ENCODE measurements around the gene D2HGDH.
"Not testable (repeated sequence)": the region's sequence is repeated elsewhere in the genome, so short reads cannot be mapped to it uniquely, and the experiment has no call there.

D2HGDH gene

DNA sequence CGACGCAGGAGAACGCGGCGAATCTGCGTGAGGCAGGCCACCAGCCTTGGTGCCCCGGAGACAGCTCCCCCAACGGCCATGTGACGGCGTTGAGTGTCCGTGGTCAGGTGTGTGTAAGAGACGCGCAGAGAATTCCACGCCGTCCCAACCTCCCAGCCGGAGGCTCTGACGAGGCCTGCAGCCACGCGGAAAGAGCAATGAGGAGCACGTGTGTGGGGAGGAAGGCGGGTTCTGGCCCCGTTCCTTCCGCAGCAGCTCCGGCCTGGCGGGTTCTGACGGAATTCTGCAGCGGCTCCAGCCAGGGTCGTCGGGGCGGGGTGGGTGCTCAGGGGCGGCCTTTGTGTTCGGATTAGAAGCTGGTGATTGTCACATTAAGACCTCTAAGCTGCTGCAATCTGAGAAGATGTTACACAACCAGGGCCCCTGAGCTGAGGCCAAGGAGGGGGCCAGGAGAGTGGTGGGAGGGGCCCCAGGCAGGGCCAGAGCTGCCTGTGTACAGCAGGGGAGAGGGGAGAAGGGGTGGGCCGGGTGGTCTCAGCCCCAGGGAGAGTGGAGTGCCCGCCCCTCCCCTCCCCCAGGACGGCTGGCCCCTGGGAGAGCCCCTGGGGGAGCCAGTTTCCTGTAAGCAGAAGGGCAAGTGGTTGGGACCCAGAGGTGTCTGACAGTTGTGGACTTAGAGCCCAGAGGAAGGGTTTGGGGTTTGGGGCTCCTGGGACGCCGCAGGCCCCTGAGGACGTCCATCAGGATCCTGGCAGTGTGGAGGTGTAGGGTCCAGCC lies 37.0 kb downstream of the D2HGDH start:
- DNase-seq = no peak

DNA sequence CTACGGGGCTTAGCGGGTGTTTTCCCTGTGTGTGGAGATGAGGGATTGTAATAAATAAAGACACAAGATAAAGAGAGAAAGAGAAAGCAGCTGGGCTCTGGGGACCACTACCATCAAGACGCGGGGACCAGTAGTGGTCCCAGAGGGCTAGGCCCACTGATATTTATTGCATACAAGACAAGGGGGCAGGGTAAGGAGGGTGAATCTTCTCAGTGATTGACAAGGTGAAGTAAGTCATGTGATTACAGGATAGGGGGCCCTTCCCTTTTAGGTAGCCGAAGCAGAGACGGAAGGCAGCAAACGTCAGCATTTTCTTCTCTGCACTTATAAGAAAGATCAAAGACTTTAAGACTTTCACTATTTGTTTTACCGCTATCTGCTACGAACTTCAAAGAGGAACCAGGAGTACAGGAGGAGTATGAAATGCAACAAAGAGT lies 37.7 kb downstream of the D2HGDH start:
- no peak for DNase-seq

DNA sequence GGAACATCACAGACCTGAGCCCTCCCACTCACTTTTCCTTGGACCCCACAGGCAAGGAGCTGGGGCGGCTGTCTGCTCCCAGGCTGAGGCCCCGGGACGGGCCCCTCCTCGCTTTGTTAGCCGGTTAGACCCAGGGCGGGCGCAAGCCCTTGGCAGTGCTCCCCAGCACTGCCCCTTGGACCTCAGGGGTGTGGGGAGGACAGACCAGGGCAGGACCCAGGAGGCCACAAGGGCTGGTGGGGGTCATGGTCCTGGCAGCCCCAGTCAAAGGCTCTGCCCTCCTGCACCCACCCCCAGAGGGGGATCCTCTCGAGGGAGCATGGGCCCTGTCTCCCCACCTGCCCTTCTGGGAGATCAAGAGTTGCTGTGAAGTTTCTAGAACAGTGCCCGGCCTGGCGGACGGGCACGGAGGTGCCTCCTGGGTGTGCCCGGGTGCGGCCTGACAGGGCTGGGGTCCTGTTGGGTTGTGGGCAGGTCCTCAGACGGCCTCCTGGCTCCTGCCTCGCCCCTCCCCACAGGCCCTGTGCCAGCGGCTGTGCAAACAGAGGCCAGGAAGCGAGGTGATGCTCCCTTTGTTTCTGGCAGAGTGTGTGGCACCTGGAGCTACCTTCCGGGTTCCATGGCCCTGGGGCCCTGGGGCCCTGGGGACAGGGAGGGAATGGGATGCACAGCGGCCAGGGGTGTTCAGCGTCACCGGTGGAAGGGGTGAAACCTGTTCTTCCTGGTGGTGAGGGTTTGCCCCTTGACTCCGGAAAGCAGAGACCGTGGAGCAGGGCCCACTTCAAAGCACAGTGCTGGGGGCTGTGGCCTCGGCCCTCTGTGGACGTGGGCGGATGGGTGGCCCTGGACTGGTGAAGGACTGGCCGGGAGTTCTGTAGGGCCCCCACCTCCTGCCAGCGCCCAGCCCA lies 39.3 kb downstream of the D2HGDH start:
- DNase-seq = no peak

DNA sequence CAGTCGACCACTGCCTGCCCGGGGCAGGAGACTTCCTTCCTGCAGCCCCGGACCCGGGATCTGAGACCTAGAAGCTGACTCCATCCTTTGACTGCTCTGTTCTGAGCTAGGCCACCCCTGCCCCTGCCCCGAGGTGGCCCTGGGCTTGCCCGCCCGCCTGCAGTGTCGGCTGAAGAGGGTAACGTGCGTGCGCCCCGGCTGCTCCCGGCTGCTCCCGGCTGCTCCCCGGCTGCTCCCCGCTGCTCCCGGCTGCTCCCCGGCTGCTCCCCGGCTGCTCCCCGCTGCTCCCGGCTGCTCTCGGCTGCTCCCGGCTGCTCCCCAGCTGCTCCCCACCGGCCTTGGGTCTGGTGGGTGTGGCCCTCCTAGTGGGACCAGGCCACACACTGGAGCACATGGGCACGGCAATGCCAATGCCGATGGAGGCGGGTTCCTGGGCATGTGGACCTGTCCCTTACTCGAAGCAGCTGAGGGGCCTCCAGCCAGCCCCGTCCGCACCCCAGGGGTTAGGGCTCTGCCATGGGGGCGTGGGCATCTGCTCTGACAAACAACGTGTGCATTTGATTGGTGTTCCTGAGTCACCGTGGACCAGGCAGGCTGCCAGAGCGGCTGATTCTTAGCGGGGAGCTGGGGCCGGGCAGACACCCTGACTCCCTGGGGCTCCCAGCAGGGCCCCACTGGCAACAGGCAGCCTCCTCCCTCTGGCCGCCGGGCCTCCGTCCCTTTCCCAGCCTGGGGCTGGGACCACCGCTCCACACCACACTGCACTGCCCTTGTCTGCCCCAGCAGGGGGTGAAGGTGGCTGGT lies 40.2 kb downstream of the D2HGDH start:
- DNase-seq = no peak

DNA sequence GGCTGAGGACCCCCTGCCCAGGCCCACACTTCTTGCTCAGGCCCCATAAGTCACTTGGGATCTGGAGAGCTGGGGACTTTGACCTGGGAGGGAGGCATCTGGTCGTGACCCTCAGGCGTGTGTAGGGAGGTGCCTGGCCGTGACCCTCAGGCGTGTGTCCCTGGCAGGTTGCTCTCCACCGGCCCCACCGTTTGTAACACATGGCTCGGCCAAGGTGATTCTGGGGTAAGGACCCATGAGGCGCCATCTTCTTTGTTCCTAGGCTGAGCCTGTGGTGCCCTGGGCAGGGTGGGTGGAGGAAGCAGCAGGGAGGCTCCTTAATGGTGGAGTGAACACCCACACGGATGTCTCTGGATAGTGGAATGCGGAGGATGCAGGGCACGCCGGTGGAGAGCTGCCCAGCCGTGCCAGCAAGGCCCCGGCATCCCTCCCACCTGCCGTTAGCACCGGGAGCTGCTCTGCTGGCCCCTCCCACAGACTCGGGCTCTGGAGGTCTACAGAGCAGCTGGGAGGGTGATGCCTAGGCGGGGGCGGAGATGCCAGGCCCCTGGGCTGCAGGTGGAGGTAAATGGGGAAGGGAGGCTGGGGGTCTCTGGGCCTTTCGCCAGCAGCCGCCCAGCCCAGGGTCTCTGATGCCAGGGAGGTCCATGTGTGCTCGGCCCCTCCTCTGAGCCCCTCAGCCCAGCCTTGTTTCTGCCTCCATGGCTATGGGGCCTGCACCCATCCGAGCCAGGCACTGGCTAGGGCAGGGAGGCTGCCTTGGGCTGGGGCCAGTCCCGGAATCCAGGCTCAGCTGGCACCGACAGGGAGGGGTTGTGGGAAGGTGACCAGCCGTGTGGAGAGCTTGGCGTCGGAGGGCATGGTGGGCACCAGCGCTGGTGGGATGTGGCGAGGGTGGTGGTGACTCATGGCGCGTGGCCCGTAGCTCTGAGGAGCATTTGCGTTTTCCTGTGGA lies 41.1 kb downstream of the D2HGDH start:
- DNase-seq = no peak

DNA sequence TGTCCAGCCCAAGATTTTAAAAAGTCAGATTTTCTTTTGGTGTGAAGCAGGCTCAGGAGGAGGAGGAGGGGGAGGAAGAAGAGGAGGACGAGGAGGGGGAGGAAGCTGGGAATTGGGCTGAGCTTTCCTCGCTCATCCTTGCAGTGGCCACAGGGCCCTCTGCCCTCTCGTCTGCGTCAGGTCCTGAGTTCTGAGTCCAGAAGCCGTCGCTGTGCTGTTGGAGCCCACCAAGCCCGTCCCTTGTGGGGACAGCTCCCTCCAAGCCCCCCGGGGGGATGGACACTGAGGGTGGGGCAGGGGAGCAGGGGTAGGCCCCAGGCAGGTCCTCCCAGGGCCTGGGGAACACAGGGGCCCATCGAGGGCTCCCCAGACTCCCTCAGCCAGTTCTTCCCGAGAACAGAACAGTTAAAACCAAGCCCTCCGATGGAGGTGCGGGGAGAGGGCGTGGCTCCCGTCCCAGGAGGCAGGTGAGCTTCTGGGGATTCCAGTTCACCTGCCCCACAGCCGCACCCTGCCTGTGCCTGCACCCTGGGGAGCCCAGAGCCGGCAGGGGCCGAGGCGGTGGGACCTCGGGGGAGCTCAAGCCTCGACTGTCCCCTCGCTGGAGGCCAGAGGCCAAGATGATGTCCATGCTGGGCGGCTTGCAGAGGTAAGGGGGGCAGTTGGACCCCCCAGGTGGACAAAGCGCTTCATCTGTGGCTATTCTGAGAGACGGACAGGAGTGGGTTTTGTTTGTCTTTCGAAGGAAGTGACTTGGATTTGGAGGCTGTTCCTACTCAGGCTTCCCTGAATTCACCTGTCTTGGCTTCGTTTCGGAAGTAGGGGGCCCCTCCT lies 42.1 kb downstream of the D2HGDH start, which contains the start of gene GAL3ST2:
Gene GAL3ST2 (plus strand): TSS at position 487 of the 834 bp plus-strand sequence. CDS start 134 bp downstream, at position 621.
- no peak for DNase-seq

DNA sequence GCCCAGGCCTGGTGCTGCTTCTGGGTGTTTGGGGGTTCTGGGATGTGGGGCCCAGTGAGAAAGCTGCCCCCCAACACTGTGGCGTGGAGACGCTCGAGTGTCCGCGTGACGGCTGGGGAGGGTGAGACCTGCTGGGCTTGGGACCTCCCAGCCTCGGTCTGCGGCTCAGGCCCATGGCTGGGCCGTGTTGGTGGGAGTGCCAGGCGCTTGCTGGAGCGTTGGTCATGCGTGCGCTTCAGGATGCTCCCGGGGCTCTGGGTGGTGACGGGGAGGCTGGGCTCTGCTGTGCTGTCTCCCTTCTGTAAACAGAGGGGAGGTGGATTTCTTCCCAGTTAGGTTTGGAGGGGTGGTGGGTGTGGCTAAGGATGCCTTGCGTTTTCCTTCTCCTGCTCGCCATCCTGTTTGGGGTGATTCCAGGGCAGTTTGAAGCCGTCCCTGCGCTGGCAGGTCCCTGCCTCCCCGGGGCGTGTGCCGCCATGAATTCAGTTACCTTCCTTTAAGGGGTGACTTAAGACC lies 42.8 kb downstream of the D2HGDH start:
- no peak for DNase-seq

DNA sequence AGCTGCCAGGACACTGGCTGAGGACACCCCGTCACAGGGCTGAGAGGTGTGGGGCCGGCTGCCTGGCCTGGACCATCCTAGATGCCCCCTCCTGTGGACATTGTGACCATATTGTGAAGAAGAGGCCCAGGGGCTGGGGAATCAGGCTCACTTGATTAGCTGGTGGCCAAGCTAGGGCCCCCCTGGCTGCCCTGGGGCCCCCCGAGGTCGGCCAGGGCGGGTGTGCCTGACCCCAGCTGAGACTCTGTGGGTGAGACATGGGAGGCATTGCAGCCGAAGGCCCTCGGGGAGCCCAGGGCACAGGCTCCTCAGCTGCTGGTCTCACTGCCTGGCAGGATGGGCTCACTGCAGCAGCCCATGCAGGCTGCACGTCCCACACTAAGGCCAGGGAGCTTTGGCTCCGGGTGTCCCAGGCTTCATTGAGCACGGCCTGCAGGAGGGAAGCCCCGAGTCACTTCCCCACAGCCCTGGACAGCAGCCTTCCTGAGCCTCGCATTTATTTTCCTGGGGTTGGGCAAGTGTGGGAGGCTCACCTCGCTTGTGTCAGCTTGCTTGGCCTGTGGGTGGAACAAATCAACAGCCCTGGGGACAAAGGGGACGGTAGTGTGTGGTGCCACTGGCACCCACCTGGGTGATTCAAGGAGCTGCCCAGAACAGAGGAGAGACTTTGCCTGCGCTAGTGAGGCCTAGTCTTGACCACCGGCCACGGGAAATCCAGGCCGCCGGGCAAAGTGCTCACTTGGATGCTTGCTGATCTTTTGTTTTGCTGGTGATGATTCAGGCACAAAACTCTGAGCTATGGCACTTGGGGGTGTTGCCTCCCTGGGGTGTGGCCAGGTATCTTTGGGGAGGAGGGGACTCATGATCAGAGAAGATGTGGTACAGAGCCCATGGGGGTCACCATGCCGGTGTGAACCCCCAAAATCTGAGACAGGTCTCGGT lies 43.5 kb downstream of the D2HGDH start:
- no peak for DNase-seq

DNA sequence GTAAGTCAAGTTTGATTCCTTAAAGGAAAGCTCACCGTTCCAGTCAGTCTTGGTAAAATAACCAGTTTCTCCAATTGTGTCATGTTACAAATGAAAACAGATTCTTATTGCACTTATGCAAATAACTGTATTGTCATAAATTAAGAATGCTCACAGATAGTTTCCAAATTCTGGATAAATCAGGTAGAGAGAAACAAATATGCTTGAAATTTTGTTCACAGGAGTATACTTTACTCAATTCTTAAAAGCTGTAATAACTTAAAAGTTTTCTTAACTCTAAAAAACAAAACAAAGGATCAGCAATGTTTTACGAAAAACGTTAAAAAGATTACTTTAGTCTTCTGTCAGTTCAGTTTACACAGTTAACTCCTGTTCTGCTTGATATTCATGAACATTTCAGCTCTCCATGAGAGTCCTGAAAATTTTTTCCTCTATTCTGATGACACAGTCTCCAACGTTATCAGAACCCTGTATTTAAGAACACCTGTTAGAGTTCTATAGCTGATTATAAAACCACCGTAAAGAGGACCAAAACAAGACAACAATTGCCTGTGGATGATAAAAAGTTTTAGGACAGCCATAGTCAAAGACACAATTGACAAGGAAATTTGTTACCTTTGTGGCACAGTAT lies 46.6 kb downstream of the D2HGDH start:
- DNase-seq = no peak

DNA sequence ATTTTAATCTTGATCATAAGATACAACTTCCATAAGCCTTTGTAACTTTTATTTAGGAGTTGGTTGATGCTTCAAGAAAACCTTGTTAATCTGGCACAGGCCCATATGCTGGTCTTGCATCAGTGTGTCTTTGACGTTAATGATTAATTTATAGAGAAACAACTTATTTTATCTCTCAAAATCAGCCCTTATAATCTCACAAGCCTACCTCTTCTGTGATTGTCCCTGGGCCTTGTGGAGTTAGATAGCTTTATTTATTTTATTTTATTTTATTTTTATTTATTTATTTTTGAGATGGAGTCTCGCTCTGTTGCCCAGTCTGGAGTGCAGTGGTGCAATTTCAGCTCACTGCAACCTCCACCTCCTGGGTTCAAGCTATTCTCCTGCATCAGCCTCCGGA lies 47.6 kb downstream of the D2HGDH start:
- not testable (repeated sequence) for DNase-seq

DNA sequence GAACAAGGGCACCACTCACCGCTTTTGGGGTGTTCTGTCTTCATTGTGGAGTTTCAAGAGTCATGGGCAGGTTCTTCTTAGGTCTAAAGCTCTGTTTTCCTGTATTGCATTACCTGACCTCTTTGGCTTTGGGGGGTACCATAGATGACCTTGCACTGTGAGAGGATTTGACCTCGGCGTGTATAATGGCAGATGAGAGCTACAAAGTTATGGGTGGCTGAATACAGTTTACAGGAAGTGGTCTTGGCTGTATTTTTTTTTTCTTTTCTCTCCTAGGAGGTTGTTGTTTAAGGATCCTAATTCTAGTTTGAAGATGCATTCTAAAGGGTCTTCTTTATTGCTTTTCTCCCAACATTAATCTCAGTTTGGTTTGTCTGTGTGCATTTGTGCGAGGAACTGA lies 53.7 kb downstream of the D2HGDH start:
- no peak for DNase-seq

DNA sequence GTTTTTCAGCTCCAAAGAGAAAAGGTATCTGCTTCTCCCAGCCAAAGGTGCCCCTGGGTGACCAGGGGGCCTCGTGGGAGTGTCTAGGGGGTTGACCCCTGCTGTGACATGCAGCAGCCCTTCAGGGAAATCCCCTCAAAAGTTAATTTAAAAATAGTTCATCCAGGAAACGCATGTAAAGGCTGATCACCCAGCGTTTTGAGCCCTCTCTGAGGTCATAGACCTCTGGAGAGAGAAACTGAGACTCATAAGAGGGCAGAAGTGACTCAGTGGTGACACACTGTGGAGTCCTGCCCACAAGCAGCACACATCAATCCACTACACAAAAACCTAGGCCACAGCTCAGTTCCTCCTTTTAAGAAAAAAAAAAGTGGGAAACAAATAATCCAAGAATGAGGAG lies 54.1 kb downstream of the D2HGDH start:
- DNase-seq = no peak

DNA sequence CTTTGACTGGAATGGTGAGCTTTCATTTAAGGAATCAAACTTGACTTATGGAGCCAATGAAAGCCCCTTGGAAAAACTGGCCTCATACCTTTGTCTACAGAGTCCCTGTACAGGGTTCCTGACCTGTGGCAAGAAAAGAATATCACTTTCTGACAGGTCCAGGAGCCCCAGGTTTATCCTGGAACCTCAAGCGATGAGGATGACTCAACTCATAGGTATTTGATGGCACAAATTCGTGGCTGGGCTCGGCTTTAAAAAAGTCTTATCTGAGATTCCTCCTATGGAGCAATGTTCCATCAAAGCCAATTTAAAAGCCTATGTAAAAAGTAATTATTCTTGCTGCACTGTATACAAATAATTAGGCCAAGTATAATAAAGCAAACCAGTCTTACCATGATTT lies 57.0 kb downstream of the D2HGDH start:
- DNase-seq = not testable (repeated sequence)

DNA sequence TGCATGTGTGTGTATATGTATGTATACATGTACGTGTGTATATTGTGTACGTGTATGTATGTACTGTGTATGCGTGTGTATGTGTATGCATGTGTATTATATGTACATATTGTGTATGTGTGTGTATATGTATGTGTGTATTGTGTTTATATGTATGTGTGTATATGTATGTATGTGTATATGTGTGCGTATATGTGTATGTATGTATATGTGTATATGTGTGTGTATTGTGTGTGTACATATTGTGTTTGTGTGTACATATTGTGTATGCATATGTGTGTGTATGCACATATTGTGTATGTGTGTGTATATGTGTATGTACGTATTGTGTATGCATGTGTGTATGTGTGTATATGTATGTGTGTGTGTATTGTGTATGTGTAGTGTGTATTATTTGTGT lies 59.0 kb downstream of the D2HGDH start:
- no peak for DNase-seq

DNA sequence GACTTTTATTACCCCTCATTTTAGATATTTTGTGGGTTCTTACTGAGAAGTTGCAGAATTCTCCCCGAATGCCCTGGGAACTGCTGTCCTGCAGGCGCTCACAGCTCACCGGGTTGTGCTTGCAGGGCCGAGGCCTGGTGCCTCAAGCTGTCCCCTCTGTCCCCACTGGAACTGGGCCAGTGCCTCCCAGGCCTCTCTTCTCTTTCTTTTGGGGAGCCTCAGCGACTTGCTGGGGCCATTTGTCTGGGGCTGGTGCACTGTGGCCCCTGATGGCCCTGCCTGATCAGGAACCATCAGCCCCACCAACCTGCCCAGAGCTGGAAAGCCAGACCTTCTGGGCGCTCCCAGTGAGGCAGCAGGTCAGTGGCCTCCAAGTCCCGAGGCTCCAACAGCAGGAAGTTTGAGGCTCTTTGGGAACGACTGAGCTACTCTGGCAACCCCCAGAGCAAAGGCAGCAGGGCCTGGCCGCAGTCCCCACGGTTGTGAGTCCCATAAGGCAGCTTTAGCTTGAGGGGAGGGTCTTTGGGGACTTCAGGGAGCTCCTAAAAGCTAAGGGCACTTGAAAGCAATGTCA lies 59.9 kb downstream of the D2HGDH start:
- no peak for DNase-seq

DNA sequence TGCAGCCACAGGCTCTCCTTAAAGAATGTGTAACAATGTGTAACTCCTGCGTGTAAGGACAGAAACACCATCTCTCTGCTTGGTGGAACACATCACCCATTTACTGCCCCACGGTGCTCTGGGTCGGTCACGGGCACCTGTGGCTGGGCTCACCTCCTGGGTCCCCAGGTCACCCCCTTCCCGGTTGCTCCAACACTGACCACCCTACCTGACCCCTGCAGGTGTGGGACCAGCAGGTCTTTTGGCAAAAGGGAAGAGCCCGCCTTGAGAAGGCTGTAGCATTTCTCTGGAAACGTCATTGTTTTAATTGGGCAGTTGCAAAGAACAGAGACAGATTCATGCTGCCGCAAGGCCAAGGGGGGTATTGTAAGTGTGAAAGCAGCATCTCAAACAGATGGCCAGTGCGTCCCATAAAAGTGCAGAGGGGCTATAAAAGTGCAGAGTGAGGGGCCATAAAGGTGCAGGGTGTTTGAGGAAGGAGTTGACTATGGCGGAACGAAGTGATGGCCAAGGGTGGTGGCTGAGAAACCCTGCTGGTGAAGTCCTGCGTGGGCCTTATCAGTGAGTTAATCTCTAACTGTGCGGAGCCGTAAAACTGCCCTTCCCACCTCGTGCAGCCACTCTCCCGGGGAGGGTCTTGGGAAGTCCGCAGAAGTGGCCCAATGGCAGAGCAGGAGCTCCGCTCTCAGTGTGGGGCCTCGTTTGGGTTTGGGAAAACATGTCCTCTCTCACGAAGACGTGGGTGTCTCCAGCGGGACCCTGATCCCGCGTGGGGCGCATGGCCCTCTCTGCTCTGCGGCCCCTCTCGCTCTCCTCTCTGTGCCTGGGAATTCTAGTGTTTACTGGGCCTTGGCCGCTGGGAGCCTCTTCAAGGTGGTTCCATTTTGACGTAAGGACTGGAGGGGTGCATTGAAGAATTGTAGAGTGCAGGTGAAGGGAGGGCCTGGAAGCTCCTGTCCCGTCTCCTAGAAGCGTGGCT lies 60.9 kb downstream of the D2HGDH start:
- DNase-seq = no peak

DNA sequence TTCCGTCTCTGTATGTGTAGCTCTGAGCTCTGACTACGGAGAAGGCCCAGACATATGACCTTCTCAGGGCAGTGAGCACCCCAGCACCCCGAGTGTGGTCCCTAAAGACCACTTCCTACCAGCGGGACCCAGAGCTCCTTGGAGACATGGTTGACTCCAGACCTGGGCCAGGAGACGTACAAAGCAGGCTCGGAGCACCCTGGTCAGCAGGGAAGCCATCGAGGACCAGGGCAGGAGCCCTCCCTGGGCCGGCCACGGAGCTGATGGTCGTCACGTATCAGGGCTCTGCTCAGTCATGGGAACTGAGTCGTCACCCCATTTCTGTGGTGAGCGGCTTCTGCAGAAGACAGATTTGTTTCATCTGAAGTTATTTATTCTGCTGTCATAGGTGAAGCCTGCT lies 61.8 kb downstream of the D2HGDH start:
- DNase-seq = no peak
